ENCODE measurements around the gene SSH2. TPM values are rescaled to one million over a fixed set of nuclear protein-coding genes. Genes with fewer than 3 reads are reported as not detected.
"Not testable (repeated sequence)": the region's sequence is repeated elsewhere in the genome, so short reads cannot be mapped to it uniquely, and the experiment has no call there.

SSH2 gene
- total RNA-seq, 2 donors from 2014 or later: 43.6 to 62.2 TPM

- DNase-seq (ENCODE audit: low spot score in 2 of 2) (no peak), ATAC-seq (no peak)
- no peaks in the 10 kb centered on the region for H3K36me3 Mint-ChIP-seq
- H3K9me3 Mint-ChIP-seq: no peaks in the 10 kb centered on the region
- H3K27ac Mint-ChIP-seq: no peak overlapping the region
Observed at GRCh38 chr17:29789196-29790170, 140.5 kb downstream of the SSH2 start.

- no peaks in the 10 kb centered on the region for H3K36me3 Mint-ChIP-seq
- H3K27ac Mint-ChIP-seq: no peak overlapping the region
- DNase-seq (ENCODE audit: low spot score in 2 of 2): no peak
- H3K9me3 Mint-ChIP-seq: no peaks in the 10 kb centered on the region
- ATAC-seq: no peak
Observed at GRCh38 chr17:29787995-29788394, 142.0 kb downstream of the SSH2 start.

GRCh38 chr17:29782917-29783316 lies 147.1 kb downstream of the SSH2 start:
- ATAC-seq (no peak), DNase-seq (ENCODE audit: low spot score in 2 of 2) (no peak)
- Mint-ChIP-seq H3K27ac (no peak overlapping the region), H3K36me3 (no peaks in the 10 kb centered on the region), H3K9me3 (no peaks in the 10 kb centered on the region)

- peak overlapping the region; percentile 35 to 67 for H3K27ac Mint-ChIP-seq
- ATAC-seq: not testable (repeated sequence)
Observed at GRCh38 chr17:29779812-29780190, 150.2 kb downstream of the SSH2 start.

GRCh38 chr17:29778956-29779811 lies 150.8 kb downstream of the SSH2 start:
- H3K9me3 Mint-ChIP-seq: no peaks in the 10 kb centered on the region

More at GRCh38 chr17:29779812-29780190, 150.2 kb downstream of the SSH2 start:
- H3K36me3 Mint-ChIP-seq; H3K9me3 Mint-ChIP-seq; DNase-seq (ENCODE audit: low spot score in 2 of 2): not testable (repeated sequence)

GRCh38 chr17:29777663-29778062 lies 152.4 kb downstream of the SSH2 start:
- no peaks in the 10 kb centered on the region for H3K36me3 Mint-ChIP-seq
- peak overlapping the region in 1 of 2 donors; percentile 39 for H3K27ac Mint-ChIP-seq
- DNase-seq (ENCODE audit: low spot score in 2 of 2): no peak
- ATAC-seq: no peak
- H3K9me3 Mint-ChIP-seq: no peaks in the 10 kb centered on the region

More at GRCh38 chr17:29778956-29779811, 150.8 kb downstream of the SSH2 start:
- DNase-seq (ENCODE audit: low spot score in 2 of 2) (peak; percentile 61 to 80), ATAC-seq (peak; percentile 94 to 98)
- Mint-ChIP-seq H3K36me3 (no peaks in the 10 kb centered on the region), H3K27ac (peak overlapping the region; percentile 35 to 55)

- no peak for ATAC-seq
- DNase-seq (ENCODE audit: low spot score in 2 of 2): no peak
- Mint-ChIP-seq H3K9me3 (no peaks in the 10 kb centered on the region), H3K36me3 (no peaks in the 10 kb centered on the region), H3K27ac (no peak overlapping the region)
Observed at GRCh38 chr17:29776026-29776425, 154.0 kb downstream of the SSH2 start.

GRCh38 chr17:29772981-29773380 lies 157.0 kb downstream of the SSH2 start:
- Mint-ChIP-seq H3K27ac (peak overlapping the region in 1 of 2 donors; percentile 76), H3K9me3 (no peaks in the 10 kb centered on the region), H3K36me3 (no peaks in the 10 kb centered on the region)
- DNase-seq (ENCODE audit: low spot score in 2 of 2): no peak
- ATAC-seq: no peak

GRCh38 chr17:29771546-29771945 lies 158.5 kb downstream of the SSH2 start:
- no peak for DNase-seq (ENCODE audit: low spot score in 2 of 2)
- ATAC-seq: no peak
- Mint-ChIP-seq H3K27ac (no peak overlapping the region), H3K36me3 (no peaks in the 10 kb centered on the region), H3K9me3 (no peaks in the 10 kb centered on the region)

- no peak overlapping the region for H3K27ac Mint-ChIP-seq
- H3K9me3 Mint-ChIP-seq: no peaks in the 10 kb centered on the region
- ATAC-seq (no peak), DNase-seq (ENCODE audit: low spot score in 2 of 2) (no peak)
- H3K36me3 Mint-ChIP-seq: no peaks in the 10 kb centered on the region
Observed at GRCh38 chr17:29769225-29769624, 160.8 kb downstream of the SSH2 start.

GRCh38 chr17:29766796-29767327 lies 163.2 kb downstream of the SSH2 start:
- no peak overlapping the region for H3K27ac Mint-ChIP-seq
- DNase-seq (ENCODE audit: low spot score in 2 of 2): no peak
- no peaks in the 10 kb centered on the region for H3K9me3 Mint-ChIP-seq
- no peak for ATAC-seq
- no peaks in the 10 kb centered on the region for H3K36me3 Mint-ChIP-seq

GRCh38 chr17:29764748-29765147 lies 165.3 kb downstream of the SSH2 start:
- Mint-ChIP-seq H3K27ac (no peak overlapping the region), H3K36me3 (peaks cover 11 to 14% of the 10 kb centered on the region in 2 donors), H3K9me3 (no peaks in the 10 kb centered on the region)
- DNase-seq (ENCODE audit: low spot score in 2 of 2) (no peak), ATAC-seq (no peak)

GRCh38 chr17:29764217-29764616 lies 165.8 kb downstream of the SSH2 start:
- DNase-seq (ENCODE audit: low spot score in 2 of 2) (no peak), ATAC-seq (no peak)
- H3K36me3 Mint-ChIP-seq: peaks cover 11 to 16% of the 10 kb centered on the region in 2 donors
- no peak overlapping the region for H3K27ac Mint-ChIP-seq
- H3K9me3 Mint-ChIP-seq: no peaks in the 10 kb centered on the region

- H3K9me3 Mint-ChIP-seq: no peaks in the 10 kb centered on the region
- DNase-seq (ENCODE audit: low spot score in 2 of 2) (no peak), ATAC-seq (no peak)
- H3K27ac Mint-ChIP-seq: no peak overlapping the region
- H3K36me3 Mint-ChIP-seq: peaks cover 11 to 16% of the 10 kb centered on the region in 2 donors
Observed at GRCh38 chr17:29763273-29763672, 166.8 kb downstream of the SSH2 start.

GRCh38 chr17:29761040-29761761 lies 168.8 kb downstream of the SSH2 start:
- Mint-ChIP-seq H3K36me3 (peaks cover 11 to 16% of the 10 kb centered on the region in 2 donors), H3K27ac (peak overlapping the region; percentile 98 to 99), H3K9me3 (no peaks in the 10 kb centered on the region)
- DNase-seq (ENCODE audit: low spot score in 2 of 2) (peak; percentile 88 to 92), ATAC-seq (peak; percentile 89 to 93)
